ENCODE results near the gene CDH4.

The CDH4 gene

DNA sequence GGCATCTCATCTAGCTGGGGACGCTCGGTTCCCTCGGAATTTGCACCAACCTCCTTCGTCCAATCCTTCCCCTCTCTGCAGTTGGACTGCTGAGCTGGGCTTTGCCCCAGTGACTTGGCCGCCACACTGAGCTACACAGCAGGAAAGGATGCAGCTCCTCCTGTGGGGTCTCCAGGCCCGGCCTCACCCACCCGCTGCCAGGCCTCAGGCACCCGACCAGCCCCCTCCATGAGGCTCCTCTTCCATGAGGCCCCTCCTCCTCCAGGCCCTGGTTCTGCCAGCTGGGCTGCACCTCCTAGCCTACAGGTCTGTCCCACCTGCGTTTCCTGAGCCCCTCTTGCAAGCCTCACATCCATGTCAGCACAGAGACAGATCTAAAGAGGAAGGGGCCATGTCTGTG lies 443.7 kb downstream of the CDH4 start:
- DNase-seq (ENCODE audit: low read depth, low spot score), result no peak
- CTCF ChIA-PET, result no interaction called here
- POLR2A ChIA-PET, result no interaction called here
- no peak overlapping the region for H3K4me3 ChIP-seq (ENCODE audit: low read depth, low read length)
- TF ChIP-seq, protein P1, sequence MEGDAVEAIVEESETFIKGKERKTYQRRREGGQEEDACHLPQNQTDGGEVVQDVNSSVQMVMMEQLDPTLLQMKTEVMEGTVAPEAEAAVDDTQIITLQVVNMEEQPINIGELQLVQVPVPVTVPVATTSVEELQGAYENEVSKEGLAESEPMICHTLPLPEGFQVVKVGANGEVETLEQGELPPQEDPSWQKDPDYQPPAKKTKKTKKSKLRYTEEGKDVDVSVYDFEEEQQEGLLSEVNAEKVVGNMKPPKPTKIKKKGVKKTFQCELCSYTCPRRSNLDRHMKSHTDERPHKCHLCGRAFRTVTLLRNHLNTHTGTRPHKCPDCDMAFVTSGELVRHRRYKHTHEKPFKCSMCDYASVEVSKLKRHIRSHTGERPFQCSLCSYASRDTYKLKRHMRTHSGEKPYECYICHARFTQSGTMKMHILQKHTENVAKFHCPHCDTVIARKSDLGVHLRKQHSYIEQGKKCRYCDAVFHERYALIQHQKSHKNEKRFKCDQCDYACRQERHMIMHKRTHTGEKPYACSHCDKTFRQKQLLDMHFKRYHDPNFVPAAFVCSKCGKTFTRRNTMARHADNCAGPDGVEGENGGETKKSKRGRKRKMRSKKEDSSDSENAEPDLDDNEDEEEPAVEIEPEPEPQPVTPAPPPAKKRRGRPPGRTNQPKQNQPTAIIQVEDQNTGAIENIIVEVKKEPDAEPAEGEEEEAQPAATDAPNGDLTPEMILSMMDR (IDR thresholded peaks at IDR 0.05; ENCODE audit: insufficient read depth, low read length, missing control alignments), result no peak

DNA sequence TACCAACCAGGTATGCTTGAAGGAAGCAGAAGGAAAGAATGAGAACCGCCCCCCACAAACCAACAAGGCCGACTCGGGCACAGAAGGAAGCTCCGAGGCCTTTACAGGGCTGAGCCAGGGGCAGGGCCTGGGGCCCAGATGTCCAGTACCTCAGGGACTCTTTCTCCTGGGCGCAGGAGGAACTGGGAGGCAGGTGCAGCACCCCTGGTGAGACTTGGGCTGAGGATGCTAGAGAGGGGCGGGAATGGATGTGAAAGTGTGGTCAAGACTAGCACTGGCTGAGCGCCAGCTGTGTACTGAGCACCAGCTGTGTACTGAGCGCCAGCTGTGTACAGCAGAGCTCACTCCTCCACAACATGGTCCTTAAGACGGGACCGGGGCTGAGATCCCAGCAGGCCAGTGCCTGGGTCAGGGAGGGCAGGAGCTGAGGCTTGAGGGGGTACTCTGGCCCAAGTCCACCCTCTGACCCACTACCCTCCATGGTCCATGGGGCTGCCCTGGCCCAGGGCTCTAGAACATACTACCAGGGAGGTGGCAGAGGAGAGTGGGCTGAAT lies 444.2 kb downstream of the CDH4 start:
- no peak for DNase-seq (ENCODE audit: low read depth, low spot score)
- POLR2A ChIA-PET, result no interaction called here
- H3K4me3 ChIP-seq (ENCODE audit: low read depth, low read length), result no peak overlapping the region
- TF ChIP-seq, protein P1 (IDR thresholded peaks at IDR 0.05; ENCODE audit: insufficient read depth, low read length, missing control alignments), result no peak
- CTCF ChIA-PET, result no interaction called here

DNA sequence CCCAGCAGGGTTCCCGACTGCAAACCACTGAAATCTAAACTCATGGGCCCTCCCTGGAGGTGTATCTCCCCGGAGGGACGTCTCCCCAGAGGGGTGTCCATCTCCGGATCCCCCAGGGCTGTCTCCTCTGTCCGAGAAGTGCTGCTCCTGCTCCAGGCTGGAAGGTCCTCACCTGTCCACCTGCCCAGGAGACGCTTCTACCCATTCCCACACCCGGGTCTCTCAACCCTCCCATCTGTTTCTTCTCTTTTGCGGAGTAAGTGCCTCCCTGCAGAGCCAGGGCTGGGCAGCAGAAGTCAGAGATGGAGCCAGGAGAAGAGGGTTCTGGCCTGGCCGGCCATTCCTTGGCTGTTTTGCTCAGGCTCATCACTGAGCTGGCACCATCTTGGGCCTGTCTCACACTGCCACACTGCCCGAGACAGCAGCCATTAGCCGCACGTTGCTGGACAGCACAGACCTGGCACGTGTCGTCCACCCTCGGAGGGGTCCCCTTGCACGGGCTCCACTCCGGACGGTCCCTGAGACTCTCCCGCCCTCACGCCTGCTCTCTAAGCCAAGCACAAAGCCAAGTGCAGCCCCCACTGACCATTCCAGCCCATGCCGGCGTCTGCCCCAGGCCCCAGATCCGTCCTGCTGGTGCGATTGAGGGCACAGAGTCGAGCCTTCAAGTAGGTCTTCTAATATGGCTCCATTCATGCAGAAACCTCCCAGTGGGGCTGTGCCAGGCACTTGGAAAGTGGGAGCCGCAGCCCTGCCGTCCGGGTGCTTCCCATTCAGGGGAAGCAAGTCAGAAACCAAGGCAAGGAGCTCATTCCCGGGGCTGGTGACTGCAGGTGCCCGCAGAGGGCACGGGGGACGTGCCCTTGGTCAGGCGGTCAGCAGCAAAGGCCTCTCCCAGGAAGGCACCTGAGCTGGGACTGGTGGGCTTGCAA lies 445.9 kb downstream of the CDH4 start:
- TF ChIP-seq, protein P1 (IDR thresholded peaks at IDR 0.05; ENCODE audit: insufficient read depth, low read length, missing control alignments), result no peak
- H3K4me3 ChIP-seq (ENCODE audit: low read depth, low read length), result no peak overlapping the region
- DNase-seq (ENCODE audit: low read depth, low spot score), result no peak
- ChIA-PET POLR2A (no interaction called here), CTCF (no interaction called here)

DNA sequence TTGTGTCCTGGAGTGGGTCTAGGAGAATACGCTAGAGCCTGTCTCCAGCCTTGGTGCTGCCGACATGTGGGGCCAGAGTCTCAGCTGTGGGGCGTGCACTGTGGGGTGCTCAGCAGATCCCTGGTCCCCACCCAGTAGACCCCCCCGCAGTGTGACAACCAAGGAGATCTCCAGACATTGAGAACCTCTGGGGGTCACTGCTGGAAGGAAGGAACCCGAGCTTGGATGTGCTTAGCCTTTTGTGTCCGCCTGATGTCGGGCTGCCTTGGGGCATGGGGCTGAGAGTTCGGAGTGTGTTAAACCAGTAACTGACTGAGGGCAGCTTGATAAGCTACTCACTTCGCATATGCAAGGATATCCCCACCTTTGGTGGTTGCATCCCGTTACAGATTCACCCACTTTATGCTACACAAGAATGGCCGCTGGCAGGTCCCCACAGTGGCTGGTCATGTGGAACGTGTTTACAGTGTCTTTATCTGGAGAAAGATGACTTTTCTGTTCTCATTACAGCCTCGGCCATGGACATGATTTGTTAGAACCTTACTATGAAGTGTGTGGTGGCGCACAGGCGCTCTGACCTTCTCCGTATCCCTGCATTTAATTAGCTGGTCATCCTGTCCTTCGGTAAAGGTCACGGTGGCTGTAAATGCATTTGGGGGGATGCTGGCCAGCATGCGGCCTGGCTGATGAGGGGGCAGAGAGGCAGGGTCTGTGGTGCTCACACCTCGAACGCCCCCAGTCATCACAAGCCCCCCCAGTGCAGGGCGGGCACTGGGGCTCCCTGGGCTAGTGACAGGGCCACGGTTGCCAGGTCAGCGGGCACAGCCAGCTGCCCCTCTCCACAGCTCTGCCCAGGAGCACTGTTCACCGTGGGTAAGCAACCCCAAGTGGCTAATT lies 446.8 kb downstream of the CDH4 start:
- ChIA-PET POLR2A (no interaction called here), CTCF (no interaction called here)
- H3K4me3 ChIP-seq (ENCODE audit: low read depth, low read length), result no peak overlapping the region
- no peak for DNase-seq (ENCODE audit: low read depth, low spot score)
- TF ChIP-seq, protein P1 (IDR thresholded peaks at IDR 0.05; ENCODE audit: insufficient read depth, low read length, missing control alignments), result no peak

DNA sequence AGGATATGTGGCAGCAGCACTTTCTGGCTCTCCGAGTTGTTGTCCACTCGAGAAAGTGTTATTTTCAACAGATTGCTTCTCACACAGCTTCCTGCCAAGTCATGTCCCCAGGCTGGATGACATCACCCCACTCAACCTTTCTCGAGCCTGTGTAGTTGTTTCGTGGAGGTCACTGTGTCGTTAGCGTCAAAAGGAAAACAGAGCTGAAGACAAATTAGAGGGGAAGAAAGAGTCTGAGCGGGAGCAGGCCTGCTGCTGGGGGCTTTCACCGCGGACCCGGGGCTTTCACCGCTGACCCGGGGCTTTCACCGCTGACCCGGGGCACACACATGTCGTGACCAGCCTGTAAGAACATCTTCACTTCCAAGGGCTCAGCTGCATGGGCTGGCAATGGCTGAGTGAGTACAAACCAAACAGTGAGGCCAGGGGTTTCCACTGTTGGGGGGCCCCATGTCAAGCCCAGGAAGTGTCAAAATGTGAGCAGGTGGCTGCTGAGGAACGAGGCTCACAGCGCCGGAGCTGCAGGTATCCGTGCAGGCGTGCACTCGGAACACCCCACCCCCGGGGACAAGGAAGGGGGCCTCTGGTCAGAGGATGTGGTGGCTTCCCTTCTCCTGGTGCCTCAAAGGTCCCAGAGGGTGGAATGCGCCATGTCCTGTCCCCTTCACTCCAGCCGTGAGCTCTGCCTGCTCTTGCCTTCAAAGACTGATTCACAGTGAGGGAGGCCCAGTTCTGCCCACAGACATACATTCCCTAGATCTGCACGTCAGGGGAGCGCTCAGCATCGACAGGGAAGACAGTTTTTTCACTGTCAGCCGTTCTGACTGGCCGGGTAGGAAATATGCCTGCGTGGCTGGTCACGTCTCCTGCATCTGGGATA lies 447.7 kb downstream of the CDH4 start:
- ChIA-PET POLR2A (no interaction called here), CTCF (no interaction called here)
- TF ChIP-seq, protein P1 (IDR thresholded peaks at IDR 0.05; ENCODE audit: insufficient read depth, low read length, missing control alignments), result no peak
- no peak overlapping the region for H3K4me3 ChIP-seq (ENCODE audit: low read depth, low read length)
- DNase-seq (ENCODE audit: low read depth, low spot score), result no peak

All from AG04449 (cell line).